ENCODE data around the gene FNBP1. TPM values are rescaled to one million over a fixed set of nuclear protein-coding genes. Genes with fewer than 3 reads are reported as not detected.
A peak's percentile ranks its signal among the peaks of the same experiment; 100 is the strongest.

FNBP1 gene
- total RNA-seq, 2 donors from 2014 or later, result 17.1 to 17.9 TPM

- DNase-seq (no peak), ATAC-seq (no peak)
- Histone ChIP-seq H3K9me3 (no peaks in the 10 kb centered on the region), H3K4me1 (no peaks in the 10 kb centered on the region), H3K4me3 (no peak overlapping the region), H3K27me3 (no peaks in the 10 kb centered on the region), H3K36me3 (replicated peaks in 1 of 2; ENCODE audit: insufficient read depth in 1 of 2, low read depth in 2 of 2) (no peaks in the 10 kb centered on the region), H3K27ac (peak overlapping the region in 1 of 4 donors; percentile 70)
- no peak for TF ChIP-seq POLR2A (IDR thresholded peaks at IDR 0.05)
- TF ChIP-seq, protein P1, sequence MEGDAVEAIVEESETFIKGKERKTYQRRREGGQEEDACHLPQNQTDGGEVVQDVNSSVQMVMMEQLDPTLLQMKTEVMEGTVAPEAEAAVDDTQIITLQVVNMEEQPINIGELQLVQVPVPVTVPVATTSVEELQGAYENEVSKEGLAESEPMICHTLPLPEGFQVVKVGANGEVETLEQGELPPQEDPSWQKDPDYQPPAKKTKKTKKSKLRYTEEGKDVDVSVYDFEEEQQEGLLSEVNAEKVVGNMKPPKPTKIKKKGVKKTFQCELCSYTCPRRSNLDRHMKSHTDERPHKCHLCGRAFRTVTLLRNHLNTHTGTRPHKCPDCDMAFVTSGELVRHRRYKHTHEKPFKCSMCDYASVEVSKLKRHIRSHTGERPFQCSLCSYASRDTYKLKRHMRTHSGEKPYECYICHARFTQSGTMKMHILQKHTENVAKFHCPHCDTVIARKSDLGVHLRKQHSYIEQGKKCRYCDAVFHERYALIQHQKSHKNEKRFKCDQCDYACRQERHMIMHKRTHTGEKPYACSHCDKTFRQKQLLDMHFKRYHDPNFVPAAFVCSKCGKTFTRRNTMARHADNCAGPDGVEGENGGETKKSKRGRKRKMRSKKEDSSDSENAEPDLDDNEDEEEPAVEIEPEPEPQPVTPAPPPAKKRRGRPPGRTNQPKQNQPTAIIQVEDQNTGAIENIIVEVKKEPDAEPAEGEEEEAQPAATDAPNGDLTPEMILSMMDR (IDR thresholded peaks at IDR 0.05), result no peak
- intact Hi-C loops (cut with DNase I), result no loop called here
- WGBS, 2 donors, result 76 to 84% methylated on average over 6 of the region's 6 CpGs
These were observed 96.6 kb downstream of the FNBP1 start for GRCh38 chr9:129946246-129946995.

DNA sequence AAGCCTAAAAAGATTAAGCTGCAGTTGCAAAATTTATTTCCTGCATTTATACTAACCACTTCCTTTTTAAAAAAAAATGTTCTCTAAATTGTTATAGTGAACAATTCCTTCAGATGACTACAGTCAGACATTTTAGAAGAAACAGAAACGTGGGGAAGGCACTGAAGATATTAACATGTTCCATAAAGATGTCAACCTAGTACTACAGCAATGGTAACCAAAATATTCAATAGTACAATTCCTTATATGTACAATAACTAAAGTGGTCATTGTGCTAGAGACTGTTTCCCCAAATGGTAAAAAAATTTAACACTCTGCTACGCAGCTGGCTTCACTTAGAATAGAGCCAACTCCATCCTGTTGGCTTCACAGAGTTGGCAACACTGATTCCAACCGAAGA, 97.7 kb downstream of the FNBP1 start:
- Histone ChIP-seq H3K27me3 (no peaks in the 10 kb centered on the region), H3K4me1 (no peaks in the 10 kb centered on the region), H3K4me3 (no peak overlapping the region), H3K9me3 (no peaks in the 10 kb centered on the region), H3K27ac (peak overlapping the region in 1 of 4 donors; percentile 70), H3K36me3 (replicated peaks in 1 of 2; ENCODE audit: insufficient read depth in 1 of 2, low read depth in 2 of 2) (no peaks in the 10 kb centered on the region)
- TF ChIP-seq, protein P1 (IDR thresholded peaks at IDR 0.05), result no peak
- TF ChIP-seq POLR2A (IDR thresholded peaks at IDR 0.05), result no peak
- ATAC-seq (no peak), DNase-seq (no peak)
- 60 to 67% methylated on average over 3 of the region's 3 CpGs for WGBS, 2 donors
- intact Hi-C loops (cut with DNase I), result no loop called here

- TF ChIP-seq, protein P1 (IDR thresholded peaks at IDR 0.05), result no peak
- 68 to 90% methylated on average over 5 of the region's 5 CpGs for WGBS, 2 donors
- Histone ChIP-seq H3K27ac (peak overlapping the region in 1 of 4 donors; percentile 70), H3K4me1 (no peaks in the 10 kb centered on the region), H3K4me3 (no peak overlapping the region), H3K36me3 (replicated peaks in 1 of 2; ENCODE audit: insufficient read depth in 1 of 2, low read depth in 2 of 2) (no peaks in the 10 kb centered on the region), H3K9me3 (no peaks in the 10 kb centered on the region), H3K27me3 (no peaks in the 10 kb centered on the region)
- no peak for ATAC-seq
- DNase-seq, result peak in 1 of 4 donors; percentile 40
- intact Hi-C loops (cut with DNase I), result no loop called here
These were observed 98.4 kb downstream of the FNBP1 start for GRCh38 chr9:129944506-129945116.

DNA sequence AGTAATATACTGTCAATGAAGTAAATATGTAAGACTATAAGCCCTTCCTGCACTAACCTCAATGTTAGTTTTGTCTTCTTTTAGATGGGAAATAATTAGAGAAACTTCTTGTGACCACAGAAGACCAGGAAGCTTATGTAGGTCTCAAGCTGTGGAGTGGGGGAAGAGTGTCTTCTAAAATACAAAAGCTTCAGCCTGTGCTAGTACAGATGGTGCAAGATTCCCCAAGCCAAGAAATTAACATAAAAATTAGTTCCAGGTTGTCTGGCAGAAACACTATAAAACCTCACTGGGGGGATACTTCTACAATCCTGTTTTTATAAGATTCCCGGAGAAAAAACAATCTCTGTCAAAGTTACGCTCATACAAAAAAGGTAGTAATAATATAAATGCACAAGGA, 103.6 kb downstream of the FNBP1 start:
- ATAC-seq (no peak), DNase-seq (no peak)
- peaks cover 7% of the 10 kb centered on the region for H3K4me1 ChIP-seq
- no peaks in the 10 kb centered on the region for H3K27me3 ChIP-seq
- WGBS, 2 donors, result 97 to 98% methylated on average over 2 of the region's 2 CpGs
- H3K4me3 ChIP-seq, result no peak overlapping the region
- TF ChIP-seq, protein P1 (IDR thresholded peaks at IDR 0.05), result no peak
- TF ChIP-seq POLR2A (IDR thresholded peaks at IDR 0.05), result no peak
- H3K9me3 ChIP-seq, result no peaks in the 10 kb centered on the region
- intact Hi-C loops (cut with DNase I), result no loop called here
- no peaks in the 10 kb centered on the region for H3K36me3 ChIP-seq (replicated peaks in 1 of 2; ENCODE audit: insufficient read depth in 1 of 2, low read depth in 2 of 2)
- H3K27ac ChIP-seq, result no peak overlapping the region

All from body of pancreas (tissue), 4 donors.